Astrocyte of the cerebellum (primary cell): ENCODE data around the gene PC.

Experiments
- DNase-seq: peaks from one replicate; pipeline ENCODE4 v3.0.0-alpha.2; 2011; ENCODE audit warnings: low read depth
- H3K4me3 ChIP-seq: 2 replicates; pipeline ENCODE4 v1.5.1; 2011; ENCODE audit warnings: mild to moderate bottlenecking, low read depth, low read length, moderate library complexity
- in situ Hi-C: cut with HindIII; loops from 2 replicates; pipeline ENCODE4 v1.10.0; 2017; ENCODE audit warnings: low sequenced_read_pairs
- TF ChIP-seq, protein P1 (sequence below): IDR thresholded peaks from 2 replicates; pipeline ENCODE4 v1.5.1; 2012; ENCODE audit warnings: low read length, low read depth, moderate library complexity, mild to moderate bottlenecking; ENCODE audit errors: missing control alignments

The PC gene

DNA sequence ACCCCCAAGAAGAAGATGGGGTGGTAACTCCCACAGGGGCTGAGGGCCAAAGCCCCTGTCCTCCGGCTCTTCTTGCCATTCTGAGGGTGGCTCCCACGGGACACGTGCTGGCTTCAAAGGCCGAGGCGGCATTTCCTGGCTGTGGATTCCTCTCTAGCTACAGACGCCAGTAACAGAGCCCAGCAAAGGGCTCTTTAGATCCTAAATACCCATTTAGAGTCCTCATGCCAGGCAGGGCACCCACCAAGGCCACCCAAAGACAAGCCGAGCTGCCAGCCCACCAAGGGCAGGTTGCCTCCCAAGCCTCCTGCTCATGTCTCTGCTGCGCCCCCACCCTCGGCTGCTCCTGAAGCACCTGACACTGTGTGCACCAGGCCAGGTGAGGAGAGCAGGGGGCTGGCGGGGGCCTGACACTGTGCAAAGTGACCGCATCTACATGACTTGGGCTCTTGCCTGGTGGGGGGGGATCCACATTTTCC lies 95.6 kb downstream of the PC start:
- no peak overlapping the region for H3K4me3 ChIP-seq
- in situ Hi-C loops = no loop called here
- TF ChIP-seq, protein P1, sequence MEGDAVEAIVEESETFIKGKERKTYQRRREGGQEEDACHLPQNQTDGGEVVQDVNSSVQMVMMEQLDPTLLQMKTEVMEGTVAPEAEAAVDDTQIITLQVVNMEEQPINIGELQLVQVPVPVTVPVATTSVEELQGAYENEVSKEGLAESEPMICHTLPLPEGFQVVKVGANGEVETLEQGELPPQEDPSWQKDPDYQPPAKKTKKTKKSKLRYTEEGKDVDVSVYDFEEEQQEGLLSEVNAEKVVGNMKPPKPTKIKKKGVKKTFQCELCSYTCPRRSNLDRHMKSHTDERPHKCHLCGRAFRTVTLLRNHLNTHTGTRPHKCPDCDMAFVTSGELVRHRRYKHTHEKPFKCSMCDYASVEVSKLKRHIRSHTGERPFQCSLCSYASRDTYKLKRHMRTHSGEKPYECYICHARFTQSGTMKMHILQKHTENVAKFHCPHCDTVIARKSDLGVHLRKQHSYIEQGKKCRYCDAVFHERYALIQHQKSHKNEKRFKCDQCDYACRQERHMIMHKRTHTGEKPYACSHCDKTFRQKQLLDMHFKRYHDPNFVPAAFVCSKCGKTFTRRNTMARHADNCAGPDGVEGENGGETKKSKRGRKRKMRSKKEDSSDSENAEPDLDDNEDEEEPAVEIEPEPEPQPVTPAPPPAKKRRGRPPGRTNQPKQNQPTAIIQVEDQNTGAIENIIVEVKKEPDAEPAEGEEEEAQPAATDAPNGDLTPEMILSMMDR = no peak
- DNase-seq = no peak

DNA sequence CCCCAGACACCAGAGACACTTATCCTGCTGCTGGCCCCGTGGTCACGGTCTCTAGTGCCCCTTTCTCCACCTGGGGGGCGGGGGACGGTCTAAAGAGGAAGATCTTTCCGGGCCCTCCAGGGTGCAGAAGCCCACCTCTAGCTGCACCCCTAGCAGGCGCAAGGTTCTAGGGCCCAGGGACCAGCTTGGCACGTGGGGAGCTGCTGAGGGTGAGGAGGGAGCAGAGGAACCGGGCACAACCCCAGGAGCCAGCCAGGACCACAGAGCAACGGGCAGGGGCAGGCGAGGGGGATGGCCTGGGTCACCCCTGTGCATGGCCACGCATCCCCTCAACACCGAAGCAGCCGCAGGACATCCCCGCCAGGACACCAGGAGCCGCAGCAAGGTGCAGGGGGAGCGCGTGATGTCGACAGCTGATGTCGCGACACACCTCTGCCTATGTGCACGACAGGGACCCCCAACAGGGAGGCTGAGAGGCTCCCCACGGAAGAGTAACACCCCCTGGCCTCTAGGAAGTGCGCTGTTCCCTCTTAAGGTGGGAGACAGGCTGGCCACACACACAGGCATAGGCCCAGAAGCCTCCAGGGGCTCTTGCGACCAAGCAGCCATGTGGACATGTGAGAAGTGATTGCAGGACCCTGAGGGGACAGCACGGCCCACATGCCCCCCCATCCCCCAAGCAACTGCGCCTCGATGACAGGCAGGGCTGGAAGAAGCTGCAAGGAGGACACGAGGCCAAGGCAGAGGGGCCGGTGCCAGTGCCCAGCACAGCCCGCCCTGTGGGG lies 96.2 kb downstream of the PC start:
- TF ChIP-seq, protein P1 = no peak
- no peak for DNase-seq
- H3K4me3 ChIP-seq = no peak overlapping the region
- in situ Hi-C loops = no loop called here

DNA sequence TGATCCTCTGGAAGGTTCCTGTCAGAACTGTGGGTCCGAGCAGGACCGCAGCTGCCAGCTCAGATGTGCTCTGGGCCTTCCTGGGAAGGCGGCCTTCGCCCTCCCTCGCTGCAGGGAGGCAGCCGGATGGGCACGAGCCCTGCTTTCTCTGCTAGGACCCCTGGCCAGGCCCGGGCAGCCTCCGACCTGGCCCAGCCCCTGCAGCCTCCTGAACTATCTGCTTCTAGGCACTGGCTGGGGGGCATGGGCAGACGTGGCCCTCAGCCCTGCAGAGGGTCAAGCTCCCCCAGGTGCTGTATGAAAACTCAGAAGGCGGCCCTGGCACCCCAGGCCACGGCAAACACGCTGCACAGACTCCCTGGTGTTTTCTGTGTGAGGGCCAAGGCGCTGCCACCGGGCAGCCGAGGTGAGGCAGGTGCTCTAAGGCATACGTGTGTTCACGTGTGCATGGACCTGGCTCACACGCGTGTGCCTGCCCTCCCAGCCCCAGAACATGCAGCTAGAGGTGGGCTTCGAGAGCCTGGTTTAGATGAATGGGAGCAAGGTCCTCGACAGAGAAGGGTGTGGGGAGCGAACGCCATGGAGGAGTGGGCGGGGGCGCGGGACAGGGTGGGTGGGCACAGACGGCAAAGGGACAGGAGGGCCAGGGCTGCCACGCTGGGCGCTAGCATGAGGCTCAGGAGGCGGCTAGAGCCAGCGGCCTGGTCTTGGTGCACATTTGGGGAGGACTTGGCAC lies 97.0 kb downstream of the PC start:
- in situ Hi-C loops = no loop called here
- TF ChIP-seq, protein P1 = no peak
- H3K4me3 ChIP-seq = no peak overlapping the region
- DNase-seq = no peak

DNA sequence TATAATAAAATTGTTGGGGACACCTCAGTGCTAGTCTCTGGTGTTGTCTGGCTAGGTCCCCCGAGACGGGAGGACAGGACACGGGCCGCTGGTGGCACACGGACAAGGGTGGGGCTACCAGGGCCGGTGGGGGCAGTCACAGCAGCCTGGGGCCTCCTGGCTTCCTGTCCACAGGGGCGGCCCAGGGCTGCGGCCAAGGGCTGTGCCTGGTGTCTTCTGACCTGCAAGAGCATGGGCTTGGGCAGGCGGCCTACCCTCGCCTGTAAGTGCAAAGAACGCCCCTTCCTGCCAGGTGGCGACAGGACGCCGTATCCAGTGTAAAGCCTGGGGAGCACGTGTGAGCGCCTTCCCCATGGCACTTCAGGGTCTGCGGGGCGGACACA lies 97.7 kb downstream of the PC start:
- in situ Hi-C loops = no loop called here
- no peak overlapping the region for H3K4me3 ChIP-seq
- DNase-seq = no peak
- TF ChIP-seq, protein P1 = no peak

DNA sequence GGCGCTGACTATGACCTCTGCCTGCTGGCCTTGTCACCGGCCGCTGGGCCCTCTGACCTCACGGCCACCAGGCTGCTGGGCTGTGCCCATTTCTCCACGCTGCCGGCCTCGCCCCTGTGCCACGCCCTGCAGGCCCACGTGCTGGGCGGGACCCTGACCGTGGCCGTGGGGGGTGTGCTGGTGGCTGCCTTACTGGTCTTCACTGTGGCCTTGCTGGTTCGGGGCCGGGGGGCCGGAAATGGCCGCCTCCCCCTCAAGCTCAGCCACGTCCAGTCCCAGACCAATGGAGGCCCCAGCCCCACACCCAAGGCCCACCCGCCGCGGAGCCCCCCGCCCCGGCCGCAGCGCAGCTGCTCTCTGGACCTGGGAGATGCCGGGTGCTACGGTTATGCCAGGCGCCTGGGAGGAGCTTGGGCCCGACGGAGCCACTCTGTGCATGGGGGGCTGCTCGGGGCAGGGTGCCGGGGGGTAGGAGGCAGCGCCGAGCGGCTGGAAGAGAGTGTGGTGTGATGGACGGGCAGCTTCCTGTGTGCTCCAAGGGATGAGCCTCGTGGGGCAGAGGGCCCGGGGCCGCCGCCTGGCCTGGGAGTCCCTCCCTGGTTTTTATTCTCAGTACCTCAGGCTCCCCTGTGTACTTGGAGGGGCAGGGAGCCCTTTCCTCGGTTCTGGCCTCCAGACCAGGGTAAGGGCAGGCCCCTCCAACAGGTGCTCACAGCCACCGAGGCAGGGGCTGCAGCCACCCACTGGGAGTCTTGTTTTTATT lies 98.3 kb downstream of the PC start:
- H3K4me3 ChIP-seq = no peak overlapping the region
- TF ChIP-seq, protein P1 = no peak

DNA sequence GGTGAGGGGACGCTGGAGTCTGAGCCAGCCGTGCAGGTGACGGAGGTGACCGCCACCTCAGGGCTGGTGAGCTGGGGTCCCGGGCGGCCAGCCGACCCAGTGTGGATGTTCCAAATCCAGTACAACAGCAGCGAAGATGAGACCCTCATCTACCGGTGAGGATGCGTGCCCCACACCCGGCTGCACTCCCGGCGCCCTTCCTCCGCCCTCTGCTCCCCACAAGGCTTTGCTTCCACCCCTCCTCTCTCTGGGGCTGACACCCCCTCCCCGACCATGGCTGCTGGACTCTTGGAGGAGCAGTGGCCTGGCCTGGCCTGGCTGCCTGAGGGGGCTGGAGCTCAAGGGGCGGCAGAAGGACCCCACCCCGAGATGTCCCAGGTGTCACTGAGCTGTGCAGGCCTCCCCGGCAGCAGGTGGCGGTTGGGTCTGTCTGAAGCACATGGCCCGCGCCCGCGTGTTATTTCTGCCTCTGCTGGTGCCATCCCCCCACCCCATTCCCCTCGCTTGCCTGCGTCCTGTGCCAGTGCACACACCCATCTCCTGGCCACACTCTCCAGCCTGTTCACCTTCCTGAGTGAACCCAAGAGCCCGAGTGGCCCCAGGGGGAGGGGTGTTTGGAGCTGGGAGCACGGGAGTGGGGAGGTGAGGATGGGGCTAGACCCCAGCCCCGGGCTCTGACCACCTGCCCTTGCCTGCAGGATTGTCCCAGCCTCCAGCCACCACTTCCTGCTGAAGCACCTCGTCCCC lies 99.1 kb downstream of the PC start:
- TF ChIP-seq, protein P1 = no peak
- in situ Hi-C loops = no loop called here
- DNase-seq = no peak
- H3K4me3 ChIP-seq = no peak overlapping the region

More for the DNA sequence above, 98.3 kb downstream of the PC start:
- in situ Hi-C loops = no loop called here
- DNase-seq = no peak
